Astrocyte of the cerebellum (primary cell): Measurements from ENCODE around the gene IGSF8.

Experiments
- DNase-seq: peaks from one replicate; pipeline ENCODE4 v3.0.0-alpha.2; 2011; ENCODE audit warnings: low read depth
- H3K4me3 ChIP-seq: 2 replicates; pipeline ENCODE4 v1.5.1; 2011; ENCODE audit warnings: mild to moderate bottlenecking, low read depth, low read length, moderate library complexity
- CTCF ChIP-seq: IDR thresholded peaks from 2 replicates; pipeline ENCODE4 v1.5.1; 2012; ENCODE audit warnings: low read length, low read depth, moderate library complexity, mild to moderate bottlenecking; ENCODE audit errors: missing control alignments
- in situ Hi-C: cut with HindIII; loops from 2 replicates; pipeline ENCODE4 v1.10.0; 2017; ENCODE audit warnings: low sequenced_read_pairs

Gene IGSF8

DNA sequence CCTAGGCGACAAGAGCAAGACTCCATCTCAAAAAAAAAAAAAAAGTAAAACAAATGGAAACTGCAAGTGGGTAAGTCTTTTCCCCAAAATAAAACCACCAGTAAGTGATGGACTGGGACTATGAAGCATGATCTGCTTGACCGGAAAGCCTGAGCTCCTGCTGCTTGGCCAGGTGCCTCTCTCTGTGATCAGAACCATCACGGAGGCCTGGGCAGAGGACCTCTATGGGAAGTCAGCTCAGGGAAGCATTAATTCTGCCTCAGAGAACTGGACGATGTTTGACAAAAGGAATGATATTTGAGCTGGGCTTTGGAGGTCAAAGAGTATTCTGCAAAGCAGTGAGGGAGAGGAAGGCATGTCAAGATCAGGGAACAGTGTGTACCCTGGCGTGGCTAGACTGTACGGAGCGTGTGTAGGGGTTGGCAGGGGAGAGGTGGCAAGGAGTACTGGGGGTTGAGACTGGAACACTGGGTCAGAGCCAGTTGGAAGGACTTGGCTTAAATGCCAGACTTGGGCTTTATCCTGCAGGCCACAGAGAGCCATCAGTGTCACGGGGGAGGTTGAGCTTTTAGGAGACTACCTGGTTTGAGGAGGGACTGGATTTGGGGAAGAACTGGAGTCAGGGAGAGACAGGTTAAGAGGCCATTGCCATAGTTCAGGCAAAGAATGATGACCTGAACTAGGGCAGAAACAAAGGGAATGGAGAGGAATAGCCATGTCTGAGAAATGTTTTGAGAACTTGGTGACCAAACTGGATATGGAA is 33.6 kb upstream of the IGSF8 start:
- in situ Hi-C loops: no loop called here
- no peak overlapping the region for H3K4me3 ChIP-seq
- no peak for DNase-seq

GRCh38 chr1:160130939-160131338 is 32.5 kb upstream of the IGSF8 start:
- in situ Hi-C loops: no loop called here
- DNase-seq: no peak
- no peak overlapping the region for H3K4me3 ChIP-seq
- no peak for TF ChIP-seq CTCF

More for the DNA sequence above, 33.6 kb upstream of the IGSF8 start:
- TF ChIP-seq CTCF: no peak

- in situ Hi-C loops: no loop called here
- no peak for DNase-seq
- no peak overlapping the region for H3K4me3 ChIP-seq
- TF ChIP-seq CTCF: no peak
Measured at GRCh38 chr1:160130486-160130885, 32.1 kb upstream of the IGSF8 start.

GRCh38 chr1:160129966-160130365 is 31.5 kb upstream of the IGSF8 start:
- TF ChIP-seq CTCF: no peak
- no peak for DNase-seq
- in situ Hi-C loops: no loop called here

DNA sequence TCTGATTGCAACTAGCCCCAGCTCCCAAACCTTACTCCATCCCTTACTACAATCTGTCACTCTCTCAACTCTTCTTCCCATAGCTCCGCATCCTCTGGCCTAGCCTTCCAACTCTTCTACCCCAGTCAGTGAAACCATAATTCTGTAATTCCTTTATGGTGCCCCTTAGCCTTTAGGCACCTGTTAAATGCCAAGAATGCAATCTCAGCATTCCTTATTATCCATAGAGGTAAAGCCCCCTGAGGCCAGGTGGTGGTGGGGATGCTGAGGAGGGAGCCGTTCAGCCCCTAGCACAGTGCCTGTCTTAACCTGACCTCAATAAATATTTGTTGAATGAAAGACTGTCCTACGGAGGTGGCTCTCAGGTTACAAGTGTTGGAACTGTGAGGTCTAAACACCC is 31.1 kb upstream of the IGSF8 start:
- in situ Hi-C loops: no loop called here
- no peak for TF ChIP-seq CTCF
- no peak for DNase-seq
- no peak overlapping the region for H3K4me3 ChIP-seq

More at GRCh38 chr1:160129966-160130365, 31.5 kb upstream of the IGSF8 start:
- H3K4me3 ChIP-seq: no peak overlapping the region

GRCh38 chr1:160129046-160129445 is 30.6 kb upstream of the IGSF8 start:
- in situ Hi-C loops: no loop called here
- DNase-seq: no peak
- H3K4me3 ChIP-seq: no peak overlapping the region
- no peak for TF ChIP-seq CTCF
